GM18502 (cell line): ENCODE data around the gene SLC30A3.

Source experiments
- ATAC-seq: cut with Tn5 transposase; IDR thresholded peaks from one replicate; pipeline ENCODE4 v1.9.1; 2021; ENCODE audit warnings: mild to moderate bottlenecking; ENCODE audit not compliant: unreplicated experiment, poor library complexity

The SLC30A3 gene

GRCh38 chr2:27211241-27211942, 51.5 kb downstream of the SLC30A3 start:
- peak; percentile 3 for ATAC-seq

- ATAC-seq, result no peak
These were observed 53.0 kb downstream of the SLC30A3 start for GRCh38 chr2:27209621-27210401.

GRCh38 chr2:27208486-27209050, 54.3 kb downstream of the SLC30A3 start:
- ATAC-seq, result no peak

GRCh38 chr2:27206346-27206745, 56.5 kb downstream of the SLC30A3 start:
- ATAC-seq, result no peak

GRCh38 chr2:27205206-27205605, 57.6 kb downstream of the SLC30A3 start:
- ATAC-seq, result no peak

GRCh38 chr2:27204566-27204965, 58.3 kb downstream of the SLC30A3 start:
- no peak for ATAC-seq

GRCh38 chr2:27203741-27204140, 59.1 kb downstream of the SLC30A3 start:
- no peak for ATAC-seq
